Heart left ventricle (tissue), 13 donors: ENCODE results near the gene ZNF426.

Experiments used
- CTCF ChIP-seq, 12 donors: fragments of 200-600 bp; sonication (generic) in 4 of 12; IDR thresholded peaks; one replicate each; pipeline versions ENCODE4 v1.5.0 to v1.8.0; 2018 to 2022; ENCODE audit warnings: antibody characterized with exemption in 12 of 12, mild to moderate bottlenecking in 5 of 12
- POLR2A ChIP-seq, 2 donors: fragments of 450-650 bp; IDR thresholded peaks; one replicate each; pipeline ENCODE4 v1.6.1; 2017; ENCODE audit warnings: antibody characterized with exemption in 2 of 2, mild to moderate bottlenecking in 2 of 2, moderate library complexity in 2 of 2
- donor health status: ischemic (EF 13 %, LVEDD 7.1; RV severe dilation, severe dysfunction).
- donor health status: DM: no; HTN: yes; CAD: no.
- donor health status: DM: no; HTN: no; CAD: no.
- donor health status: ischemic (EF 25% LVEDD 6.9; RV normal size, moderate dysfunction).
- donor health status: ischemic (EF 25% LVEDD 5.7; RV mildly dilated, moderate dysfunction).
- donor health status: ischemic (EF 35%, LVEDD 5.7; RV mildly dilated, moderate dysfunction).
- donor health status: nonischemic (EF 11% LVEDD 7.7; RV severe dilation, severe dysfunction).
- donor health status: DM: yes; HTN: yes; CAD: no.
- donor health status: PGD.
- donor health status: ischemic (EF 29% LVEDD 5.4; RV normal size, mild dysfunction).
- donor health status: nonischemic (EF 23%, LVEDD 6.1; RV moderate dilation, normal function).

- TF ChIP-seq POLR2A (IDR thresholded peaks at IDR 0.05) (no peak), CTCF (IDR thresholded peaks at IDR 0.05) (no peak)
Observed at GRCh38 chr19:9570255-9570654, 31.8 kb upstream of the ZNF426 start.
